ENCODE measurements around the gene ELOVL7.

GRCh38 chr5:60738461-60738860, 105.6 kb downstream of the ELOVL7 start:
- TF ChIP-seq, protein P1, sequence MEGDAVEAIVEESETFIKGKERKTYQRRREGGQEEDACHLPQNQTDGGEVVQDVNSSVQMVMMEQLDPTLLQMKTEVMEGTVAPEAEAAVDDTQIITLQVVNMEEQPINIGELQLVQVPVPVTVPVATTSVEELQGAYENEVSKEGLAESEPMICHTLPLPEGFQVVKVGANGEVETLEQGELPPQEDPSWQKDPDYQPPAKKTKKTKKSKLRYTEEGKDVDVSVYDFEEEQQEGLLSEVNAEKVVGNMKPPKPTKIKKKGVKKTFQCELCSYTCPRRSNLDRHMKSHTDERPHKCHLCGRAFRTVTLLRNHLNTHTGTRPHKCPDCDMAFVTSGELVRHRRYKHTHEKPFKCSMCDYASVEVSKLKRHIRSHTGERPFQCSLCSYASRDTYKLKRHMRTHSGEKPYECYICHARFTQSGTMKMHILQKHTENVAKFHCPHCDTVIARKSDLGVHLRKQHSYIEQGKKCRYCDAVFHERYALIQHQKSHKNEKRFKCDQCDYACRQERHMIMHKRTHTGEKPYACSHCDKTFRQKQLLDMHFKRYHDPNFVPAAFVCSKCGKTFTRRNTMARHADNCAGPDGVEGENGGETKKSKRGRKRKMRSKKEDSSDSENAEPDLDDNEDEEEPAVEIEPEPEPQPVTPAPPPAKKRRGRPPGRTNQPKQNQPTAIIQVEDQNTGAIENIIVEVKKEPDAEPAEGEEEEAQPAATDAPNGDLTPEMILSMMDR (IDR thresholded peaks at IDR 0.05) = no peak
- TF ChIP-seq EZH2 (IDR thresholded peaks at IDR 0.05; ENCODE audit: borderline replicate concordance, insufficient read depth, low read depth, low read length, poor library complexity, severe bottlenecking) = no peak
